COR-L47 (cell line): ENCODE data around the gene MRPS25.
"Not testable (repeated sequence)": the region's sequence is repeated elsewhere in the genome, so short reads cannot be mapped to it uniquely, and the experiment has no call there.

ENCODE experiments used
- DNase-seq: peaks from one replicate; lab custom pipeline; 2025; lab: John Stamatoyannopoulos, UW

The MRPS25 gene

DNA sequence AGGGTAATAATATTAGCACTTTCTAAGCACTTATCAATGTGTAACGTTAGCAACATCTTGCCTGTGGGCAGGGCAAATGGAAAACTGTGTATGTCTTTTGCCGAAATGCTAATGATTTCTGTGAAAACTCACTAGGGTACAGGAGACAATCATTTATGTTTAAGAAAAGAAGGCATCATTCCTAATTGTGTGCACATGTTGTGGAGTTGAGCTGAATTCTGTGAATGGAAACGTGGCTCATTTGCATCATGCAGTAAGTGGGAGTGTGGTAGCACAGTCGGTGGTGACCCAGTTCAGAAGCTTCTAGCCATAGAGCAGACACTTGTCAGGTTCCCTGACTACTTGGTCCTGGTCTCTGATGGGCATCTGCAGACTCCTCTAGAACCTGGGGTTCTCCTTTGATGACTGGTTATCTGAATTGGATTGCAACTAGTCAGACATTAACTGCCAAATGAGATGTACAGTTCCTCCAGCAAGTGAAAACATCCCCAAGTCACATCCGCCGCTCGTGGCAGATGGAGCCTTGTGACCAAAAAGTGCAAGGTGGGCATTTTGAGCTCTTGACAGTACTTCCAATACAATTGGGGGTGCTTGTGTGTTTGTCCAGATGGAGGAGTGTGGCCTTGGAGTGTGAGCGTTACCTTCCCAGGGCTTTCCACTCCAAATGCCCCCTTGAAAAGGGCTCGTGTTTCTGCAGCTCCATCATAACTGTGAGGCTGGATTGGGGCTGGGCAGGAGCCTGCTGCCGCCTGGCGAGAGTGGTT is 21.5 kb downstream of the MRPS25 start:
- DNase-seq = no peak

DNA sequence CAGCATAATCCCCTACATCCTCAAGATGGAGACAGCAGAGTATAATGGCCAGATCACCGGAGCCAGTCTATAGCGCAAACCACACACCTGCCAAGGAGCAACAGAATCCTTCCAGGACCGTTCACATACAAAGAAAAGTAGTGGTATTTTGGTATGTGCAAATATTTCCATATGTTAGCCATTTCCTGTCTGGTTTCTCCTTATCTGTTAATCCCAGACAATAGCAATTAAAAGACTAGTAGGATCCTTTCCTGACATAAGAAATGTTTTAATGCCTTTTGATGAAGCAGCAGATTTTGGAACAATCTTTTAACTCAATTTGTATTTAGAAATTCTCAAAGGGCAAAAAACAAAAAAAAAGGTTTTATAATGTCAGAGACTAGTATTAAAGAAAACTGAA is 22.2 kb downstream of the MRPS25 start:
- DNase-seq = no peak

DNA sequence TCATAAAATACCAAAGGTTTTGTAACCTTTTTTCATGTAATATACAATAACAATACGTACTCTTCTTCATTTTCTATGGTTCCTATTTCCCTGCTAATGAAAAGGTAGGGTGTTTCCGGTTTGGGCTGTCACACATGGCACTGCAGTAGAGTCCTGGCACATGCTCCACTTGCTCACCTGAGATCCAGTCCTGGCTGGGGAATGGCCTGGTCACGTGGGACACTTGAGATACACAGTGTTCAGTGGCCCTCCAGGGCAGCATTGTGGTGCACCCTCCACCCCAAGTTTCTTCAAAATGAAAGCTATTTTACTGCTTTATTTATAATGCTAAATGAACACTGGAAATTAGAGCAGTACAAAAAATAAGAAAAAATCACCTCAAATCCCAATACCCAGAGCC is 23.2 kb downstream of the MRPS25 start:
- no peak for DNase-seq

DNA sequence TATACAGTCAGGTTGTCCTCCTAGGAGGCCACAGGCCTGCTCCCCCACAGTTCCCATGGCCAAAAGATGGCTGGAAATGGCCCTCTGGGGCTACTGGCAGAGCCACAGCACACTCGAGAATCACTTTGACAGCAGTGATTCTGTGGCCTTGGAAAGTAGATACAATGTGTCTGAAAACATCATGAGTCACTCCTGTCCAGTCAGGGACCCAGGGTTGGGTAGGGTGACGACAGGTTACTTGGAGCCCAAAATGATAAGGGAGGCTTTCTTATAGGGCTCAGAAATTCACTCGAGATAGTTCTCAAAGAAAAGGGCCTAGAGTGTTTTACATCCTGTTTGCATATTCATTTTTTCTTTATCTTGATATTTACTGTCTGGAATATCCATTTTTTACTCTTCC is 24.3 kb downstream of the MRPS25 start:
- no peak for DNase-seq

DNA sequence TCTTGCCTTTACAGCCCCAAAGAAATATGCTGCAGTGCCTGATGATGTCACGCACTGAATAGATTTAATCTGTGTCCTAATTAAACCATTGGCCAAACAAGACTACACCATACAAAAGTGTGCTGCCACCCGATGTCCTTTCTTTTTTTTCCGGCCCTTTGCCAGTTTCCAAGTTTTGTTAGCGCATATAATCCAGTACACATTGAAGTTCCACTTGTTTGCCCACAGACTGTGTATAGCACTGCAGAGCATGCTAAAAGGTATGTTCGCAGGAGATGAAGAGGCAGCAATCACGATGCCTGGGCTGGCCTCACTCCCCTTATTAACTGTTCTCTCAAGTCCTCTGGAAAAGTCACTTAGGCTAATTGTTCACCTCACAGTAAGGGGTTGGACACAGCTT is 26.8 kb downstream of the MRPS25 start:
- DNase-seq = no peak

DNA sequence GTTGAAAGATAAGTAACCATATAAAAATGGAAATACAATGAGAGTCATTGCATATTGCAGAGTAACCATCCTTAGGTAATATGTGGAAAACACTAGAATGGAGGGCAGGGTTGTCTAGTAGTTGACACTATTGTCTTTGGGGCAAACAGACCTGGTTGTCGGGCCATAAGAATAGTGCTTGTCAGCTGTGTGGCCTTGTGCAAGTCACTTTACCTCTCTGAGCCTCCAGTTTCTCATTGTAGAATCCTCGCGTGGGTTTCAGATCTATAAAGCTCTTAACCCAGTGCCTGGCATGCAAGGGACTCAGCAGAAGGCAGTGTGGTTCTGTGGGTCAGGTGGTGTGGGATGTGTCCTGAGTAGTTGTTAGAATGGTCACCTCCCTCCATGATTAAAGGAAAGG is 32.0 kb downstream of the MRPS25 start:
- no peak for DNase-seq

DNA sequence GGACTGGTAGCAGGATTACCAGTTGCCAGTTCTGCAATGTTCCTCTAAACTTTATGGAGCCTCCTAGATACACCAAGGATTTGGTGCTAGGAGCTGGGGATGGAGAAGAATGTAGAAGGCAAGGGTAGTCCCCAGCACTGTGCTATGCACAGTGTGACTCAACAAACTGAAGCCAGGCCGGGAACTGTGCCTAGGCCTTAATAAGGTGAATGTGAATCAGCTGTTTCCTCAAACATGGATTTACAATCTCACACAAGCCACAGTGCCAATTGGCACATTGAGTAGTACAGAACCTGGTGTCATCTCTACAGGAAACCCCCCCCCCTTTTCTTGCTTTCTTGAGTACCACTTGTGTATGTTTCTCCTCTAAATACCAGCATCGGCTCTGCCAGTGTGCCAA is 32.5 kb downstream of the MRPS25 start:
- no peak for DNase-seq

DNA sequence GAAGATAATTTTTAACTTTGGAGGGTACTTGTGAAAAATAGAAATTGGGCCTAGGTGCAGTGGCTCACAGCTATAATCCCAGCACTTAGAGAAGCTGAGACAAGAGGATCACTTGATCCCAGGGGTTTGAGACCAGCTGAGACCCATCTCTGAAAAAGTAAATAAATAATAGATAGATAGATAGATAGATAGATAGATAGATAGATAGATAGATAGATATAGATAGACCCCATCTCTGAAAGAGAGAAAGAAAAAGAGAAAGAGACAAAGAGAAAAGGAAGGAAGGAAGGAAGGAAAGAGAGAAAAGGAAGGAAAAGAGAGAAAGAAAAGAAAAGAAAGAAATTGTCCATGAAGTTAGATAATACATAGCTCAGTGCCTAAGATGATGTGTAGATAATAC is 35.5 kb downstream of the MRPS25 start:
- no peak for DNase-seq

DNA sequence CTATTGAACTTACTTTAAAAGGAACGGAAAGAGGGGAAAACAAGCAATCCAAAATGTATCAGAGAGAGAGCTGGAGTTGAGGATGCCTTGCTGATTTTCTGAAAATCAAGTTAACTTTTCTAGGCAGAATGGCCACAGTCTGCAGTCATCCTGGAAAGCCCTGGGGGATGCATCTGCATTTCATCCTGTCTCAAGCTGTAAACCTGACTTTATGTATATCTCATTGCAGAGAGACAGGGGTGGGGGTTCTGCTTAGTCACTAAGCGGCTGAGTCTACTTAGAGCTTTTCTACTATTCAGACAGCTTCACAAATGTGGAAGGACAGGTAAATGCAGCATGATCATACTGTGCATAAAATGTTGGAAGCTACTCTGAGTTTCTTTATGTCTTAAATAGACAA is 41.4 kb downstream of the MRPS25 start:
- no peak for DNase-seq

DNA sequence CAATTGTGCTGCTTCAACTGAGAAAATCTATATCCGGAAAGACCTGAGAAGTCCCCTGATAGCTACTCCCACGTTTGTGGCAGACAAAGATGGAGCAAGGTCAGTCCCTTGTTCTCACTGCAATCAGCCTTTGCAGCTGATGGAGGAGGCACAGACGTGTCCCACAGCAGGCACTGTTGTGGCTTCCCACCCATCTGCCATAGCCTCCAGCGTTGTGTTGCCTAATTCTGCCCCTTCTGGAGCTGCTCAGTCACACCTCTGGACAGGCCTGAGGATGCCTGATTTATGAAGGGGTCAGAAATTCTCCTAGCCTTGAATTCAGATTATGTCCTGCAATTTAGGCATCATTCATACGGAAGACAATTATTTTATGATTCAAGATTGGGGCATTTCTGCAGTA is 41.9 kb downstream of the MRPS25 start:
- DNase-seq = no peak

DNA sequence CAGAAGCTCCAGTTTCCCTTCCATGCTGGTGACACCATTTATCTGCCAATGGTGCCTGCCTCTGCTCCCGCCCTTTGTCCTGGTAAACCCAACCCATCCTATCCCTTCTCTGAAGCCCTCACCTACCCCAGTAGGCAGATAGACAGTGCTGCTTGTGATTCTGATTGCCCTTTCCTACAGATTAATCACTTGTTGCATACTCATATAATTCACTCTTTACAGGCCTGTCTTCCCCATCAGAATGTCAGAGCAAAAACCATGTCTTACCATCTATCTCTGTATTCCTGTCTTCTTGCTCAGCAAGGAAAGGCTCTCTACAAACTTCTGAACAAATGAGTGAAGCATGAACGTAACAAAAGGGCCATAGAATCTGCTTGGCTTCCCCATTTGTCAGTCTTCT is 47.9 kb downstream of the MRPS25 start:
- no peak for DNase-seq

DNA sequence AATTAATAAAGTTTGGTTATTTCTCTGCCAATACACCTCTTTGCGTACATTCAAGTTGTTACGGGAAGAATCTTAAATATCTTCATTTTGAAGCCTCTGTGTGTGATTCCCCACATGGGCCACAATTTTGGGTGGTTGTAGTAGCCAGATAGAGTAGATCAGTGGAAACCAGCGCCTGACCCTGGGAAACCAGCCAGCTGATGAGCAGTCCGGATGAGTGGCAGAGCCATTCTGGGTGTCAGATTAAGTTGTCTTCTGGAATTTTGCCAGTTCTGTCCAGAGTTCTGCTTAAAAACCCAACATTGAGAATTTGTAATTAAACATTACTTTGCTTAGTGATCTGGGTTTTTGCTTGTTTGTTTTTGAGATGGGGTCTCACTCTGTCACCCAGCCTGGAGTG is 49.7 kb downstream of the MRPS25 start:
- DNase-seq = no peak

DNA sequence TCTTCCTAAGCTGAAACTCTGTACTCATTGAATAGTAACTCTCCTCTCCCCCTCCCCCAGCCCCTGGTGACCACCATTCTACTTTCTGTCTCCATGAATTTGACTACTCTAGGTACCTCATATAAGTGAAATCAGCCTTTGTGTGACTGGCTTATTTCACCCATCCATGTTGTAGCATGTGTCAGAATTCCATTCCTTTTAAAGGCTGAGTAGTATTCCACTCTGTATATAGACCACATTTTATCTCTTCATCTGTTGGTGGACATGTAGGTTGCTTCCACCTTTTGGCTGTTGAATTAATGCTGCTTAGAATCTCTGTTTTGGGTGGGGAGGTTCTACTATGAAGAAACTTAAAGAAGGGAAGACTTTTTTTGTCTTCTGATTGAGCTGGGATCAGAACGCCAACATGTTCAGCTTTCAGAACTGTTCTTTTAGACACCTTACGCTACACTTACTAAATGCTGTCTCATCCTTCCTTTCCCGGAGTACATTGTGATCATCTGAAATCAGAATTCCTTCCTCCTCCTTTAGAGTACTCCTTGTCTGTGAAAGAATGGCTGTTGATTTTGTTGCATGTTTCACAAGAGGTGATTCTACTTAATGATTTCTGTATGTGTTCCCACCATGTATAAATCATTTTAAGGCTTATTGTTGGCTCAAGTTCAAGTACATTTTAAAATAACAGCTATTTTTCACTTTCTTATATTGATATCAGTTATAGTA is 50.3 kb downstream of the MRPS25 start:
- DNase-seq = no peak

DNA sequence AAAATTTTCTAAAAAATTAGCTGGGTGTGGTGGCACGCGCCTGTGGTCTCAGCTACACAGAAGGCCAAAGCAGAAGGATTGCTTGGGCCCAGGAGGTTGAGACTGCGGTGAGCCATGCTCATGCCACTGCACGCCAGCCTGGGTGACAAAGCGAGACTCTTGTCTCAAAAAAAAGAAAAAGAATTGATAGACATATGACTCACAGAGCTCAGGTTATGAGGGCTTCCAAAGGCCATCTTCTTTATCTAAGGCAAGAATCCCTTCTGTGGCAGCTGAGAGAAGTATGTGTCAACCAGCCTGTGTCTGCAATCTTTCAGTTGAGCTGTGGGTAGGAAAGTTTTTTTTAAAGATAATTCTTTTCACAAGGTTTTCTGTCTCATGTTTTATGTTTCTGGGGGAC is 53.9 kb downstream of the MRPS25 start:
- DNase-seq = no peak

DNA sequence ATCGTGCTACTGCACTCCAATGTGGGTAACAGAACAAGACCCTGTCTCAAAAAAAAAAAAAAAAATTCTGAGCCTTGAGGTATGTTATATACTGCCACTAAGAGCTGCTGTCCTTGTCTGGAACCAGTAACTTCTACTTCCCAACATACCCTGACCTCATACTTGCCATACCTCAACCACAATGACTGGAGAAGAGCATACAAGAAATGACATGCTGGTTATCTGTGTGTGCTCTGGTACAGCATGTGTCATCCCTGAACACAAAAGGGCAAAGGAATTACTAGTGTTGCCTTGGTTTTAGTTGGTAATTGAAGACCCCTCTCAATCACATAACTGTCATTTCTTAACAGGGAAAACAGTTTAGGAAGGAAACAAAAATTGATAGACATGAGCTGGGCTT is 54.5 kb downstream of the MRPS25 start:
- DNase-seq = no peak

DNA sequence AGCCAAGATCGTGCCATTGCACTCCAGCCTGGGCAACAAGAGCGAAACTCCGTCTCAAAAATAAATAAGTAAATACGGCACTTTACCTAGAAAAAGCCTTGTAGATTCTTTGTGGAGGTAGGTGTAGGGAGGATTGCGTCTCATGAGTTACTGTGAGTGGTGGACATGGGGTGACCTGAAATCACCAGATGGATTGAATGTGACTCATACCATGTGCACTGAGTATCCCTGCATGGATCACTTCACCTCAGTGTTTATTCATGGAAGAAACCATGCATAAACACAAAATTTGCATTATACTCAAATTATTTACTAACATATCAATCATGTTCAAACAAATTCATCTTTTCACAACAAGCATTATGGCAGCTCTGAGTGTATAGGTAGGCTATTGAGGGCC is 55.9 kb downstream of the MRPS25 start:
- no peak for DNase-seq

DNA sequence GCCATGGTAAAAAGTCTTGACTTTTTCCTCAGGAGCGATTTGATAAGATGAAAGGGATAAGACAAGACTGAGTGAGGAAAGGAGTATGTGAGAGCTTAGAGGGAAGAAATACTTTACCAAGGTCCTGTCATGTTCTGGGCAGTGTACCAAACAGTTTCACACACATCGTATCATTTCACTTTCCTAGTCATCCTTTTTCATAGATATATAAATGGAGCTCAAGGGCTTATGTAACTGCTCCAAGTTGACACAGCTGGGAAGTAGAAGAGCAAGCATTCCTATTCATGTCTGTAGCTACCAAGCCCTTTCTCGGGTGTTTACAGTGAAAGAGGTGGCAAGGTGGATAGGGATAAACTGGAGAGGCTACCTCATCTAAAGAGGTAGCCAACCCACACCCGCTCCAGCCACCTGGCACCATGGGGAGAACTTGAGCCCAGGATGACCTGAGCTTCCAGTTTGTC is 57.4 kb downstream of the MRPS25 start:
- no peak for DNase-seq

DNA sequence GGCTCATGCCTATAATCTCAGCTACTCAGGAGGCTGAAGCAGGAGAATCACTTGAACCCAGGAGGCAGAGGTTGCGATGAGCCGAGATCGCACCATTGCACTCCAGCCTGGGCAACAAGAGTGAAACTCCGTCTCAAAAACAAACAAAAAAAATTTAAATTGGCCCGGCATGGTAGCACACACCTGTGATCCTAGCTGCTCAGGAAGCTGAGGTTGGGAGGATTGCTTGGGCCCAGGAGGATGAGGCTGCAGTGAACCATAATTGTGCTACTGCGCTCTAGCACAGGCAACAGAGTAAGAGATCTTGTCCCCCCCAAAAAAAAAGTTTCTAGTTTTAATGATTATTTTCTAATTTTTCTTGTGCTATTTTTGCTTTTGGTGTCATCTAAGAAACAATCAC is 65.9 kb downstream of the MRPS25 start:
- DNase-seq = not testable (repeated sequence)
